ENCODE measurements around the gene PDZRN4.
"Not testable (repeated sequence)": the region's sequence is repeated elsewhere in the genome, so short reads cannot be mapped to it uniquely, and the experiment has no call there.

The PDZRN4 gene

GRCh38 chr12:41188058-41188840, at the start of gene PDZRN4:
Gene PDZRN4 (plus strand): TSS chr12:41188320.
- DNase-seq (ENCODE audit: low spot score), result no peak

DNA sequence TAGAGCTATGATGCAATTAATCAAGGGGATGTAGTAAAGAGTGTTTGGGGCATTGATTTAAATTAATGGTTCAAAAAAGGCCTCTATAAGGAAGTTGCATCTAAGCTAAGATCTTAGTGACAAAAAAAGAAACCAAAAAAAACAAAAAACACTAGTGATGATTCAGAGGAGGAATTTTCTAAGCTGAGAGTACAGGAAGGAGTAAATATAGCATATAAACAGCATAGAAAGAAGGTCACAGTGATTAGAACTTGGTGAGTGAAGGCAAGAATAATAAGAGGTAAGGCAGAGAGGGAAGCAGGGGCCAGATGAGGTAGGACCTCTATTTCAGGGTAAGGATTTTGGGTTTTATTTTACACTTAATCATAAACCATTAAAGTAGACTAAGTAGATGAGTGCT, 48.0 kb upstream of the PDZRN4 start:
- DNase-seq (ENCODE audit: low spot score), result no peak

DNA sequence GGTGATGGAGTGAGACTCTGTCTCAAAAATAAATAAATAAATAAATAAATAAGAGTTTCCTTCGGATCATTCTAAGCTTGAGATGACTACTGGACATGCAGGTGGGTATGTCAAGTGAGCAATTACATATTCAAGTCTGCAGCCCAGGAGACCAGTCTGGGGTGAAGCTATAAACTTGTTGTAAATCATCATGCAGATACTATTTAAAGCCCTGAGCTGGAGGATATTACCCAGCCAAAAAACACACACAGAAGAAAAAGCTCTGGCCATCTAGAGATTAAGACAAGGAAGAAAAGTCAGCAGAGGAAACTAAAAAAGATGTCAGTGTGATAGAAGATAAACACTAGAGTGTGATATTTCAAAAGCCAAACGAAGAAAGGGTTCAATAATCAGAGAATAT, 47.0 kb upstream of the PDZRN4 start:
- DNase-seq (ENCODE audit: low spot score), result no peak

- DNase-seq (ENCODE audit: low spot score), result no peak
Measured at GRCh38 chr12:41142376-41142775, 45.7 kb upstream of the PDZRN4 start.

- no peak for DNase-seq (ENCODE audit: low spot score)
Measured at GRCh38 chr12:41151793-41152192, 36.3 kb upstream of the PDZRN4 start.

GRCh38 chr12:41162461-41162860, 25.7 kb upstream of the PDZRN4 start:
- no peak for DNase-seq (ENCODE audit: low spot score)

DNA sequence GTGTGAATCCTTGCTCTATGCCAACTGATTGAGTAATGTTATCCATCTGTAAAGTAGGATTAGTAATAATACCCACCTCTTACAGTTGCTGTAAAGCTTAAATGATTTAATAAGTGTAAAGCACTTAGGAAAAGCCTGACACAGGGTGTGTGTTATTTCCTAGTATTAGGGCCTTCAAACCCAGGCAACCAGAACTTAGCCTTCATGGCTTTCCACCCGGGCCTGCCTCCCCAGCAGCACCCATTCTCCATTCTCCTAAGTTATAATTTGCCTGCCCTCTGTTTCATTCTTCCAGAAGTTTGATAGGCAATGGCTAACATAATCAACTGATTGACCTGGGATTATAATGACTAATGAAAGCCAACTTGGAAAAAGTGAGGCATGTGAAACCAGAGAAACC, 20.4 kb upstream of the PDZRN4 start:
- DNase-seq (ENCODE audit: low spot score), result no peak

GRCh38 chr12:41174602-41175001, 13.5 kb upstream of the PDZRN4 start:
- no peak for DNase-seq (ENCODE audit: low spot score)

DNA sequence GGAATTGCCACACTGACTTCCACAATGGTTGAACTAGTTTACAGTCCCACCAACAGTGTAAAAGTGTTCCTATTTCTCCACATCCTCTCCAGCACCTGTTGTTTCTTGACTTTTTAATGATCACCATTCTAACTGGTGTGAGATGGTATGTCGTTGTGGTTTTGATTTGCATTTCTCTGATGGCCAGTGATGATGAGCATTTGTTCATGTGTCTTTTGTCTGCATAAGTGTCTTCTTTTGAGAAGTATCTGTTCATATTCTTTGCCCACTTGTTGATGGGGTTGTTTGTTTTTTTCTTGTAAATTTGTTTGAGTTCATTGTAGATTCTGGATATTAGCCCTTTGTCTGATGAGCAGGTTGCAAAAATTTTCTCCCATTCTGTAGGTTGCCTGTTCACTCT, 8.6 kb upstream of the PDZRN4 start:
- not testable (repeated sequence) for DNase-seq (ENCODE audit: low spot score)

- no peak for DNase-seq (ENCODE audit: low spot score)
Measured at GRCh38 chr12:41184864-41185263, 3.3 kb upstream of the PDZRN4 start.

DNA sequence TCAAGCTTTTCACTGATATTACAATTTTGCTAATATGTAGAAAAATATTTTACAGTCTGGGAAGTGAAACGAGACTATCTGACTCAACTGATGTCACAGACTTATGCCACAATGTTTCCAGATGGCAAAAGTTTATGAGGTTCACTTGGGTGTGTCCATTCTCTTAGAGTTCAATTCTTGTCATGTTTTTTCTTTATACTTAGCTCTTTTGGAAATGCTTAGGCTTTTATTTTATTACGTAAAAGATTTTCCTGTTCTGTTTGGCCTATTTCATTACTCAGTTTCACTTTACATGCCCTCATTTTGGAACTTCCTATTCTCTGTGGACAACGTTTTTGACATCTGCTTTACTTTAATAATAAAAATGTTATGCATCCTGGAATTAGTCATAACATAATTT, 2.1 kb upstream of the PDZRN4 start:
- no peak for DNase-seq (ENCODE audit: low spot score)

DNA sequence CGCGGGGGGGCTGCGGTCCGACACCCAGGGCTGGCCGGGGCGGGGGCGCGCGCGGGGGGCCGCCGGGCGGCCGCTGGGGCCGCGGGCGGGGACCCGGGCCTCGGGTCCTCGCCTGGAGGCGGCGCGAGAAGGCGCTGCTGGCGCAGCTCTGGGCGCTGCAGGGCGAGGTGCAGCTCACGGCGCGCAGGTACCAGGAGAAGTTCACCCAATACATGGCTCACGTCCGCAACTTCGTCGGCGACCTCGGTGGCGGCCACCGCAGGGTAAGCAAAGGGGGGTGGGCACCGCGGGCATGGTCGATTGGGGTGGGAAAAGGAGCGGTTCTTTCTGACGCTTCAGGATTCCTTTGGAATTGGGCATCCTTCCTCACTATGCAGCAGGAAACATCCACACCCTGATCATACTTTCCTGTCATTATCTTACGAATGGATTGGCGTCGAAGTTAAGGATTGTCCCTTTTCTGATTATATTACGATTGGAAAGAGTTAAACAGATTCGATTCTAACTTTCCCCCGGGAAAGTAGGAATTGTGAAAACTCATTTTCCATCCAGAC, 798 bp downstream of the PDZRN4 start:
- DNase-seq (ENCODE audit: low spot score), result no peak

GRCh38 chr12:41189395-41190251, 1.5 kb downstream of the PDZRN4 start:
- no peak for DNase-seq (ENCODE audit: low spot score)

DNA sequence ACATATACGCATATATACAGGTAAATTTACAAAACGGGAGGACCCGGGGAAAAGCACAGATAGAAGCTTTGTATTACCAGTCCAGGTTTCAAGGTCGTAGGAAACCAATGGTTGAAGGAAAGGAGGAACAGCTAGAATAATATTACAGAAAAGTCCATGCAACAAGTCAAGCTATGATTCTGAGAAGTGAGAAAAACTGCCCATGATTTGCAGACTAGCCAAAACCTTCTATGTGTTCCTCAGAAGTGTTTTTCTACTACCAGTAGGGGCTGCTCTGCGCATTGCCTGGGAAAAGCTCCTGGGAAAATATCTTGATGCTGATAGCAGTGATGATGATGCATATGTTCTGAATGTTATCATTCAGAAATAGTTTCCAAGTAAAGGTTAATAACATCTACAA, 2.2 kb downstream of the PDZRN4 start:
- DNase-seq (ENCODE audit: low spot score), result peak; percentile 1

DNA sequence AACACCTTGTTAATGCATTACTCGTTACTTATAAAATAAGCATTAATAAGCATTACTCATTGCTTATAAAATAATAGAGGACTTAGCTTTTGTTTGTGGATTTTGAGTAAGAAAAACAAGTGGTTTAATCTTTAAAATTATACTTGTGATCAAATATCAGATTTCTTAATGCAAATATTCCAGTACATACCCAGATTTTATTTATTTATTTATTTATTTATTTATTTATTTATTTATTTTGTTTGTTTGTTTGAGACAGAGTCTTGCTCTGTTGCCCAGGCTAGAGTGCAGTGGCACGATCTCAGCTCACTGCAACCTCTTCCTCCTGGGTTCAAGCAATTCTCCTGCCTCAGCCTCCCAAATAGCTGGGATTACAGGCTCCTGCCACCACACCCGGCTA, 3.4 kb downstream of the PDZRN4 start:
- not testable (repeated sequence) for DNase-seq (ENCODE audit: low spot score)

DNA sequence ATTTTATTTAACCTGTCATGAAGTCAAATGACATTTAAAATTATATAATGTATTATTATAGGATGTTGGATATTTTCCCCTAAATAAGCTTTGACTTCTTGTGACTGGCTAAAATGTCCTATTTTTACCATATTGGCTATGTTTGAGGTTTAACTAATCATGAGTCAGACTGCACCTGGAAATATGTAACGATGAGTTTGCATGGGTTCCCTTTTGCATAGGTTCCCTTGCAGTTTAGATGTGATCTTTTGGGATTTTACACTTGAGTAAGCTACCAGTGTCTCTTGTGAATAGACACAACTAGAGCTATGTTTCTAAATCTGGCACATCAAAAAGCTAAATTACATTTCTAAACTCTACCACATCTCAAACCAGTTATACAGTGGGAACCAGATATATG, 5.2 kb downstream of the PDZRN4 start:
- DNase-seq (ENCODE audit: low spot score), result no peak

GRCh38 chr12:41202051-41202450, 13.9 kb downstream of the PDZRN4 start:
- DNase-seq (ENCODE audit: low spot score), result no peak

DNA sequence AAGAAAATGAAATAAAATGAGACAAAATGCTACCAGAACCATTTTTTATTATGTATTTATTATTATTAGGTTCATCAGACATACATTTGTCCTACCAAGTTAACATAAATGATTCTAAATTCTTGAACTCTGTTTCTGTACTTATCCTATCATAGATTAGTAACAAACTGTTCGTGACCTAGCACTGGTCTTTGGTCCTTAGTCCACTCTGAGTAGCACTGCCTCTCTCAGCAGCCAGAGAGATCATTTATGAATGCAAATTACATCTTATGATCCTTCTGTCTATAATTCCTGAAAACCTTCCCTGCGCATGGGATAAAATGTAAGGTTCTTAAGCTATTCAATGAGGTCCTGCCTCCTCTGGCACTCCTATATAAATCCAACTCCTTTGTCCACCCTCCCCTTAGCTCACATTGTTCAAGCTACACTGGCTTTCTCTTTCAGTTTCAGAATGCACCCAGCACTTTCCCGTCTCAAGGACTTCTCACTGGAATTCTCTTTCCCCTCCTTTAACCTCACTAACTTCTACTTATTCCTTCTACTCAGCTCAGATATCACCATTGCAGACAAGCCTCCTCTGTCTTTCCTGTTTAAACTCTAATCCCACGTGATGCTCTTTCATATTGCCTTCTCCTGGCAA, 17.1 kb downstream of the PDZRN4 start:
- DNase-seq (ENCODE audit: low spot score), result no peak

DNA sequence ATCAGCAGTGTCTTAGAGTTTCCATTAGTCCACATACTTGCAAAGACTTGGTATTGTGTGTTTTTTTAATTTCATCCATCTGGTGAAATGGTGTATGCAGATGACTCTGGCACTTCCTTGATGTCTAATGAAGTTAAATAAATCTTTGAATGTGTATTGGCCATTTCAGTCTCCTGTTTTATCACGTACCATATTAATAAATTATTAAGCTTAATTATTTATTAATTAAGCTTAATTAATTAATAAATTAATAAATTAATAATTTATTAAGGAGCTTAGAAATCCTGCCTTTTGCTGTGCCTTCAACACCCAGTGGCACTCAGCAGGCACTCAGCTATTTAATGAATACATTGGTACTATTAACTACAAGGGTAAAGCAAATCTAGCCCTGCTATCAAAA, 18.2 kb downstream of the PDZRN4 start:
- DNase-seq (ENCODE audit: low spot score), result no peak

GRCh38 chr12:41211448-41211847, 23.3 kb downstream of the PDZRN4 start:
- no peak for DNase-seq (ENCODE audit: low spot score)

DNA sequence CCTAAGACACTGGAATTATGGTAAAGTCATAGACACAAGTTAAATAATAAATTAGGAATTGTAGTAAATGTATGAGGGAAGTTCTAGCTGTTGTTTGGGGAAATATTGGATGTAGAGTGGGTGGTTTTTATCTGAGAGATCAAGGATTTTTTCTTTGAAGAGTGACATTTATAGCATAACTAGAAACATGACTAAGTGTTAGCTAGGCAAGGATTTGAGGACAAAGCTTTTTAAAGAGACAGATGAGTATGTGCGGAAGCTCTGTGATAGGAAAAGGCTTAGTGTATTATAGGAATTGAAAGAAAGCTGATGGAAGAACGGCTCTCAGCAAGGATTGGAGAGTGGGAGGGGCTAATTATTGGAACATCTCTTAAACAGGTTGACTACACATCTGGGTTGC, 24.5 kb downstream of the PDZRN4 start:
- DNase-seq (ENCODE audit: low spot score), result no peak

DNA sequence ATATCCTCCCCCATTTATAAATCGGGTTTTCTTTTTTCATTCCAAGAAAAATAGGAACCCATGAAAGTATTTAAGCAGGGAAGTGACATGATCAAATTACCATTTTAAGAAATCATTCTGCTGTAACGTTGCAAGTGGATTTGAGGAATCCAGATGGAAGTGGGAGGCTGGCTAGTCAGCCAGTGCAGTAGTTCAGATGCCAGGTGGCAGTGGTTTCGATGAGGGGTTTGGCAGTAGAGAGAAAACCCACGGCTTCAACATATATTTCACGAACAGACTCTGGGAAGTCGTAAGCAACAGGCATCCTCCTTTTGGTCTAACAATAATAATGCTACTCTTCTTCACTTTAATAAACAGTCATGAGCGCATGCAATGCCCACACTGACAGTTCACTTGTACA, 25.0 kb downstream of the PDZRN4 start:
- no peak for DNase-seq (ENCODE audit: low spot score)

GRCh38 chr12:41213648-41214047, 25.5 kb downstream of the PDZRN4 start:
- no peak for DNase-seq (ENCODE audit: low spot score)

All from SW480 (cell line).